IPS DF 4.7 (cell line): ENCODE data around the gene BABAM2.

Experiments
- DNase-seq: peaks from one replicate; pipeline ENCODE4 v3.0.0-alpha.2; 2013; ENCODE audit warnings: low spot score; ENCODE audit errors: extremely low read depth

Gene BABAM2

DNA sequence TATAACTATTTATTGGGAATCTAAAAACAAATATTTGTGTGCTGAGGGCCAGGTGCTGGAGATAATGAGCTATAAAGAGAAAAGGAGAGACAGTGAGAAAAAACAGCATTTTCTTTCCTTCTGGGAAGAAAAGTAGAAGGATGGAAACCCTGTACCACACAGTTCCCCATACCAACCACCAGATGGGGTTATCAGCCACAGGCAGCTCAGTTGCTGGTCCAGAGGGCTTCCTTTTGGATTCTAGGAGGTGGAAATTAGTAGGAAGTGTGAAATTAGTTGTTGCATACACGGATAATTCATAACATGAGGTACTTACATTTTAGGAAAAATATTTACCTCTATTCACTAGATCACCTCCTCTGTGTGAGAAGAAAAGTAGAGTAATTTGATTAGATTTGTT, 265.1 kb downstream of the BABAM2 start:
- DNase-seq = peak; percentile 9

- DNase-seq = no peak
Measured at GRCh38 chr2:28158791-28159190, 268.3 kb downstream of the BABAM2 start.

DNA sequence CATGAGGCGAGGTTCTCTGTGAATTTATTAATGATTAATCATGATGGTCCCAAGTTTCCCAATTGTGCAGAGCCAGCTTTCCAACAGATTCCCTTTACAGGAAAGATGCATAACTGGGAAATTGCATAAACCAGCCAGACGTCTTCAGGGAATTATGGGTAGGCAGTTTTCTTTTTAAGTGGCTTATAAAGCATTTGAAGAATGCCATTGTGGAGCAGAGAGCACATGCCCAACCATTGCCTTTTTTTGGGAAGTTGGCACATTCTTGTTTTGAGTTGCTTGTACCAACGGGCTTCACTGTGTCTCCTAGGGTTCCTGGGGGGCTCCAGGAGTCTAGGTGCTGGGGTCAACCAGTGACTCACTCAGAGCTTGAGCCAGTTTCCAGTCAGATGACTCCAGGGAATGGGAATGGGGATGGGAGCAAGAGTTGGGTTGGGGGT, 270.5 kb downstream of the BABAM2 start:
- DNase-seq = no peak

DNA sequence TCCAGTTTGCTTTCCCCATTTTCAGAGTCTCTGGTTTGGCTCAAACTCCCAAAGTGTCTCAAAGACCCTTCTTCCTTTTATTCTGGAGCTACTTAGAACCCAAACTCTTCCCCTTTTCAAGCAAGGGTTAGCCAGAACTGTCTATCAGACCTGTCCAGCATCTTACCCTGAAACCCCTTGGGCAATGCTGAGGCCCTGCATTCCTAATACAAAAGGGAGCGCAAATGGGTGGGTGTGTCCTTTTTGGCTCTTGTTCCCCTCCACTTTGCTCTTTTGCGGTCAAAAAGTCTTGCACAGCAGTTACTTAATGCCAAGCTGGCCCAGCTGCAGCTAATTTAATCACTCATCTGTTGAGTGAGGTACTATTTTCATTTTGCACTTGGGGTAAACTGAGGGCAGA, 270.9 kb downstream of the BABAM2 start:
- DNase-seq = no peak

GRCh38 chr2:28162564-28162963, 272.0 kb downstream of the BABAM2 start:
- no peak for DNase-seq

GRCh38 chr2:28163028-28163427, 272.5 kb downstream of the BABAM2 start:
- DNase-seq = no peak

GRCh38 chr2:28163627-28164279, 273.2 kb downstream of the BABAM2 start:
- no peak for DNase-seq

DNA sequence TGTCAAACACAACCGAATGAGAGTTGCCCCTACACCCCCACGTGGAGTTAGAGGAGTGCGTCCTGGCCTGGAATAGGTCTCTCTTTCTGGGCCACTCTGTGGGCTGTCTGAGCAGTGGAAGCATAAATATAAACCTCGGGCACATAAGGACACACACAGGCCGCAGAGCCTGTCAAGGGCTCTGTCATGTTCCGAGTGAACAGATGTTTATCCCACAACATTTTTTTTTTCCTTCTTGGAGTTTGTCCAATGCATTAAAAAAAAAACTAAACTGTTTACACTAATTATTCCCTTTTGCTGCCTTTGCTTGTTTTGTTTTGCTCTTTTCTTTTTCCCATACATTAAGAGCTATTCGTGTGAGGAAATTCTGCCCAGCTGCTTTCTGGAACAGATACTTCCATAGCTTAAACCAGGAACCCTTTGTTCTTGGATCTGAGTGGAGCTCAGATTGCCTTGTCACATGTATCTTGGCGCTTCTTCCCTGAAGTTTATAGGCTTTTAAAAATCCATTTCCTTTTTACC, 273.8 kb downstream of the BABAM2 start:
- no peak for DNase-seq

DNA sequence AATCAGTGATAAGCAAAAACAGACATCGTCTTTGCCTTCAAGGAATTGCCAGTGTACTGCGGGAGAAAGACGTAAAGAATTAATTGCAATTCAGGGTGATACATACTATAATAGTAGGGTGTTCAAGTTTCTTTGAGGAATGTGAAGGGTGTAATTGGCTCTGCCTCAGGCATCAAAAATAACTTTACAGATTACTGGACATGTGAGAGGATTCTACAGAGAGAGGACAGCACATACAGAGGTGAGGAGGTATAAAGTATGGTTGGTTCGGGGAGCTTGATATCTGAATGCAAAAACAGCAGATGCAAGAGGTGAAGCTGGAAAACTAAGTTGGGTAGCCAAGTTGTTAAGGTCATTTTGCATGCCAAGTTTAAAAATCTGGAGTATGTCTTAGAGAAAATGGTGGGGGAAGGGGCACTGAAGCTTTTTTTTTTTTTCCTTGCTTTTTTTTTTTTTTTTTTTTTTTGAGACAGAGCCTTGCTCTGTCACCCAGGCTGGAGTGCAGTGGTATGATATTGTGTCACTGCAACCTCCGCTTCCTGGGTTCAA, 274.6 kb downstream of the BABAM2 start:
- DNase-seq = no peak

- no peak for DNase-seq
Measured at GRCh38 chr2:28166956-28167355, 276.4 kb downstream of the BABAM2 start.

GRCh38 chr2:28168376-28168775, 277.8 kb downstream of the BABAM2 start:
- DNase-seq = no peak

DNA sequence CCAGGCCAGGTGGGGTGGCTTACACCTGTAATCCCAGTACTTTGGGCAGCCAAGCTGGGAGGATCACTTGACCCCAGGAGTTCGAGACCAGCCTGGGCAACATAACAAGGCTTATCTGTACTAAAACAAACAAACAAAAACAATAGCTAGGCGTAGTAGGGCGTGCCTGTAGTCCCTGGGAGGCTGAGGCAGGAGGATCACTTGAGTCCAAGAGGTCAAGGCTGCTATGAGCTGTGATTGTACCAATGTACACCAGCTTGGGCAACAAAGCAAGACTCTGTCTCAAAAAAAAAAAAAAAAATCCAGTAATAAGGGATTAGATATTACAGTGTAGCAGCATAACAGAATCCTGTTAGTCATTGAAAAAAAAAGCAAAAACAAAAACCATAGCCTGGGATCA, 279.0 kb downstream of the BABAM2 start:
- no peak for DNase-seq

- DNase-seq = no peak
Measured at GRCh38 chr2:28172114-28172898, 281.8 kb downstream of the BABAM2 start.

DNA sequence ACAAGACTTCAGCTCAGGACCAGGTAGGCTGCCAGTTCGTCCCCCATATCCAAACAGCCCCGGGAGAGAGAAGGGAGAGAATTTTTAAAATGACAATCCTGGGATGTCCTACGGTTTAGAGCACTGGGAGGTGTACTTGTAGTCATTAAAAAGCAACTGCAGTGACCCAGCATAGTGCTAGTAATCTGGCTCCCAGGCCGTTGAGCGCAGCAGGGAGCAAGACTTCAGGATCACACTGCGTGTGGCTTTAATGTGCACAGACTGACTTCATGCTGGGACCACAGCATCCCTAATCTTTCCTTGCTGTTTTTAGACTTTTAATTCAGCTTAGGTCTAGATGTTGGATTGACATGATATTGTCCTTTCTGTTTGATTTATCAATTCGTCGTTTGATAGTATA, 282.8 kb downstream of the BABAM2 start:
- DNase-seq = no peak

DNA sequence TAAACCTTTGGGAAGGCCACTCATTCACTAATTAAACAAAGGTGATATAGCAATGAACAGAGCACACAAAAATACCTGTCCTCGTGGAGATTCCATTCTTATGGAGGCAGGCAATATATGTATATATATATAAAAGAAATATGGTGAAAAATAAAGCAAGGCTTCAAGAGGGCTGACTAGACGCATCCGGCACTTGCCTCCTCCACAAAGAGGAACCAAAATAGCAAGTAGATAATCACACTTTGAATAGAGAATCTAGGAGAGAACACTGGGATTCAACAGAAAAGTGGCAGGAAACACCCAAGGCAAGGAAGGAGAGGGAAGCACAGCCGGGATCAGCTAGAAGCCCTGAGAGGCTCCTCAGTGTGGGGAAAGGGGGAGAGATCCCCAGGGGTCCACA, 283.7 kb downstream of the BABAM2 start:
- DNase-seq = no peak

DNA sequence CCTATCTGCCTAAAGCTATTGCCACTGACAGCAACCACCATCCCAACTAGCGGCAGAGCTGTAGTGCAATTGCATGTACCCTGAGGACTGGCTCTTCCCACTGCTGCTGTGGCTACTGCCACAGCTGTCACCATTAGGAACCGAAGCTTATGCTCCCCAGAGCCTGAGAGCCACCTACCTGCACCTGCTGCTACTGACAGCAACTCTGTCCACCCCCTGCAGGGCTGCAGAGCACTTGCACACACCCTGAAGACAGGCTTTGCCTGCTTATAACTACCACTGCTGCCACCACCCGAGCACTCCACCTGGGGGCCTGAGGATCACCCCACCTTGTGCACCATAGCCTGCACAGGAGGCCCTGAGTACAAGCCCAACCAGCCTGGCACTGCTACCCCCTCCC, 284.5 kb downstream of the BABAM2 start:
- no peak for DNase-seq

DNA sequence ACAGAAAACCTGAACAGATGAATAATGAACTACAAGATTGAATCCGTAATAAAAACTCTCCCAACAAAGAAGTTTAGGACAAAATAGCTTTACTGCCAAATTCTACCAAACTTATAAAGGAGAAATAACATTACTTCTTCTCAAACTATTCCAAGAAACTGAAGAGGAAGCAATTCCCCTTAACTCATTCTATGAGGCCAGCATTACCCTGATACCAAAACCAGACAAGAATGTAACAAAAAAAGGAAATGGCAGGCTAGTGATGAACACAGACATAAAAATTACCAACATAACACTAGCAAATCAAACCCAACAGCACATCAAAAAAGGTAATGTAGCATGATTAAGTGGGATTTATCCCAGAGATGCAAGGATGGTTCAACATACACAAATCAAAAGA, 288.4 kb downstream of the BABAM2 start:
- no peak for DNase-seq

GRCh38 chr2:28181801-28182200, 291.3 kb downstream of the BABAM2 start:
- DNase-seq = no peak

GRCh38 chr2:28182348-28182747, 291.8 kb downstream of the BABAM2 start:
- no peak for DNase-seq

DNA sequence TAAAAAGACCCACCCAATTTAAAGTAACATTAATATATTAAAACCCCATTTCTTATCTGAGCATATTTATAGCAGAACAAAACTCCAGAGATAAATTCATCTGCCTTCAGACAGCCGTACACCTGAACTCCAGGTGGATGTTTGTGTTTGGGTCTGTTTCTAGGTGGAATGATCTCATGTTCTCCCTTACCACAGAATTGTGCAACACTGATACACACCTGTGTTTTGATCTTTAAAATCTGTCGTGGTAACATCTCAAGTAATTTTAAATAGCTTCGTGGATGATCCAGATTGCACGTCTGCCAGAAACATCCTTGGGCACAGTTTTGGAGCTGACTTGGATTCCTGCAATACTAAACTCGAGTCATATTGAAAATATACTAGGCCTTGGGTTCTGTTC, 294.6 kb downstream of the BABAM2 start:
- DNase-seq = no peak

DNA sequence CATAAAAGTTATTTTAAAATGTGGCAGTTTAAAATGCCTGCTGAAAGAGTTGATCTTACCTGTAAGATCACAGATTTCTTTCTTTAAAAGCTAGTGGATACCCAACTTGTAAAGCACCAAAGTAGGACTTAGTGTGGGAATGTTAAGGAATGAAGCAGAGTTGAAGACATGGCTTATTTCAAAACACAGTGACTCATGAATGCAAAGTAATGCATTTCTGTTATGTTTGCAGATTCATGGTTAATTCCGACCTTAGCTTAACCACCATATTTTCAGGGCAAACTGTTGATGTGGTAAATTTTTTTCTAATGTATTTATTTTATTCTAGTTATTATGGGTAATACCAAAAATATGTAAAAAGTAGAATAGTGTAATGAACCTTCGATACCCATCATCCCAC, 295.4 kb downstream of the BABAM2 start:
- no peak for DNase-seq

DNA sequence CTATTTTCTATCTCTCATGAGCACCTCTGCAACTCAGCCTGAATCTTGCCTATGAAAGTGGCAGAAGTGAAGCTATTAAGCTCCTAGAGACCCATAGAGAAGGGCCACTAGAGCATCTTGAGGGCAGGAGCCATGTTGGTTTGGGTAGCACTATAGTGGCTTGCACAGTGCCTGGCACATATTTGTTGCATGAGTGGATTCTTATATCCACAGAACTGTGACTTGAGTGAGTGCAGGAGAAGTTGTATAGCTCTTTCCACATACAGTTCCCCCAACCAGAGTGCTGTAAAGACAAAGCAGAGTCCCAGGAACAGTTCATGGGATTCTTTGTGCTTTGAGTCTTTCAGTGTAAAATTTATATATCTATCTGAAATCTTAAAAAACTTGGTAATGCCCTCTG, 296.7 kb downstream of the BABAM2 start:
- DNase-seq = no peak

- no peak for DNase-seq
Measured at GRCh38 chr2:28188436-28188835, 297.9 kb downstream of the BABAM2 start.
